Superior temporal gyrus (tissue), 1 donor: ENCODE measurements around the gene NUP107.

Experiments
- DNase-seq: peaks from one replicate; pipeline ENCODE4 v3.0.0-alpha.2; 2016; ENCODE audit errors: extremely low spot score

Gene NUP107

GRCh38 chr12:68773582-68773981 is 86.8 kb downstream of the NUP107 start:
- no peak for DNase-seq

DNA sequence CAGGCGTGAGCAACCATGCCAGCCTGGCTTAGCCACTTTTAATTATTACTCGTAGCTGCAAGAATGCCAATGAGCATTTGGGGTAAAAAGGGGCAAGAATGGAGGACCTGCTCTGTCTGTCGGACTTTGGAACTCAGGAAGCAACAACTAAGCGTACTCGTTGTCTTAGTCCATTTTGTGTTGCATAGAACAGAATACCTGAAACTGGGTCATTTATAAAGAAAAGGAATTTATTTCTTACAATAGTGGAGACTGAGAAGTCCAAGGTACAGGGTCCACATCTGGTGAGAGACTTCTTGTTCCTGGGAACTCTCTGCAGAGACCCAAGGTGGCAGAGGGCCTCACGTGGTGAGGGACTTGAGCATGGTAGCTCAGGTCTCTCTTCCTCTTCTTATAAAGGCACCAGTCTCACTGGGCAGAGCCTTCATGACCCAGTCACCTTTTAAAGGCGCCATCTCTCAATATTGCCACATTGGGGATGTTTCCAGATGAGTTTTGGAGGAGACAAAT is 88.4 kb downstream of the NUP107 start:
- no peak for DNase-seq

- DNase-seq, result no peak
These were observed 90.3 kb downstream of the NUP107 start for GRCh38 chr12:68776976-68777610.

GRCh38 chr12:68779280-68779679 is 92.5 kb downstream of the NUP107 start:
- DNase-seq, result no peak

DNA sequence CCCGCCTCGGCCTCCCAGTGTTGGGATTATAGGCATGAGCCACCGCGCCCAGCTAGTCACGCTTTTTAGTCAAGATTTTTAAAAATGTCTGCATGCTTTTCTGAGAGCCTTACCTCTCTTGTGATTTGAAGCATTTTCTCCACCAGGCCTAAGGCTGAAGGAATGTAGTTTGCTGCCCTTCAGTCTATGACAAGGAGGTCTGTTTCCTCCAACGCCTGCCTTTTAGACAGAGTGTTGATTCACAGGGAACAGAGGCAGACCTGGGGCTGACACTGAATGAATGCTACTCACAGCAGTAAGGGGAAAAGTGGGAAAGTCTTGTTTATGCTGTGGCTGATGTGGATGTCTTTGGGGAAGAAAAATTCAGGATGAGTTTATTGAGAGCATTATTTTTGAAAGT is 94.0 kb downstream of the NUP107 start:
- DNase-seq, result no peak

DNA sequence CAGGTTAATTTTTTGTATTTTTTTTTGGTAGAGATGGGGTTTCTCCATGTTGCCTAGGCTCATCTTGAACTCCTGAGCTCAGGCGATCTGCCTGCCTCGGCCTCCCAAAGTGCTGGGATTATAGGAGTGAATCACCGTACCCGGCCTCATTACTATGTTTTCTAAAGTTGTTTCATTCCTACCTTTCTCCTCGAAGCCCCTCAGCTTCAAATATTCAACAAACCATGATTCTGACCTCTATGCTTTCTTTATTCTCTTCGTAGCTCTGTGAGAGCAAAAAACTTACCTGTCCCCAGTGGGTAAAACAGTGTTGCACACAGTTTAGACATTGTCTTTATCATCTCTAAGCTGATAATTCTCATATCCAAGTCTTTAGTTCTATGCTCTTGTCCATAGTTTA is 95.0 kb downstream of the NUP107 start:
- no peak for DNase-seq

DNA sequence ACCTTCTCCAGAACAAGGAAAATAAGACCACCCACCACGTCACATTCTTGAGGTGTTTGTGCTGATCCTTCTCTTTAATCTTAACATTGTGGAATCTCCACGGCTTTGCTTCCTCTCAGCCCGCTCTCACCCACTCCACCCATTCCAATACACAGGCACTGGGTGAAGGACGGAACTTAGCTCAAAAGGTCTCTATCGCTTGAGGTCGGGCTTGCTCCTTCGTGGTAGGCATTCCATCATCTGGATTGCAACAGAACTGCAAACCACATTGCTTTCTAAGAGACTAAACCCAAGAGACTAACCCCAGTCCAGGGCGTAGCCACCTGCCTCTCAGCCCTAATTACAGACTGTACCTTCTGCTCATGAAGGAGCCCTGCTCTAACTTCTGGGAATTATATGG is 97.2 kb downstream of the NUP107 start:
- no peak for DNase-seq

GRCh38 chr12:68785358-68785757 is 98.6 kb downstream of the NUP107 start:
- no peak for DNase-seq

- DNase-seq, result no peak
These were observed 99.0 kb downstream of the NUP107 start for GRCh38 chr12:68785823-68786222.

DNA sequence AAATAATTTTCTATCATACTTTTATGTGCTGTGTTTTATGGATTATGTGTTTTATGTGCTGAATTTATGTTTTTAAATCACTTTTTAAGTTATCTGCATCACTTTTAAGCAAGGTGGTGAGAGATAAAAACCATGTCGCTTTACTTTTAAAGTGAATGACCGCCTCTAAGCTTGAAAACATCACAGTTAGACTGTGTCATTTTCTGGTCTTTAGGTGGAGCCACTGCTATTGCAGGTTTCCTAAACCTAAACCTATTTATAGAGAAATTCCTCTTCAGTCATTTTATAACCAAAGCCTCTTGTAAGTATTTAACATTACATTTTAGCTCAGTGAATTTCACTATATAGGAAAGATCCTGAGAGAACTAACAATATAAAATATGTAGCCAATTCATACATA is 100.2 kb downstream of the NUP107 start:
- DNase-seq, result no peak

DNA sequence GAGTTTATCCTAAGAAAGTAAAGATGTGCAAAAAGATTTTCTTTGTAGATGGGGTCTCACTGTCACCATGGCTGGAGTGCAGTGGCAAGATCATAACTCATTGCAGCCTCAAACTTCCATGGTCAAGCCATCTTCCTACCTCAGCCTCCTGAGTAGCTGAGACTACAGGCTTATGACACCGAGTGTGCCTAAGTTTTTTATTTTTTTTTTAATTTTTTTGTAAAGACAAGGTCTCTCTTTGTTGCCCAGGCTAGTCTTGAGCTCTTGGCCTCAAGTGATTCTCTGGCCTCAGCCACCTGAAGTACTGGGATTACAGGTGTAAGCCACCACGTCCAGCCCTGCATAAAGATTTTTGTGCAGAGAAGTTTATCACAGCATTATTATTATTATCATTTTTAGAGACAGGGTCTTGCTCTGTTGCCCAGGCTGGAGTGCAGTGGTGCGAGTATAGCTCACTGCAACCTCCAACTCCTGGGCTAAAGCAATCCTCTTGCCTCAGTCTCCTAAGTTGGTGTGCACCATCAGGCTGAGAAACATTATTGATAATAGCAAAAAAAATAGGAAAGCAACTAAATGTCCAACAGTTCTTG is 101.9 kb downstream of the NUP107 start:
- DNase-seq, result no peak

- no peak for DNase-seq
These were observed 102.5 kb downstream of the NUP107 start for GRCh38 chr12:68789144-68789878.

- no peak for DNase-seq
These were observed 103.5 kb downstream of the NUP107 start for GRCh38 chr12:68790081-68790951.

GRCh38 chr12:68790952-68791234 is 104.1 kb downstream of the NUP107 start:
- DNase-seq, result no peak

DNA sequence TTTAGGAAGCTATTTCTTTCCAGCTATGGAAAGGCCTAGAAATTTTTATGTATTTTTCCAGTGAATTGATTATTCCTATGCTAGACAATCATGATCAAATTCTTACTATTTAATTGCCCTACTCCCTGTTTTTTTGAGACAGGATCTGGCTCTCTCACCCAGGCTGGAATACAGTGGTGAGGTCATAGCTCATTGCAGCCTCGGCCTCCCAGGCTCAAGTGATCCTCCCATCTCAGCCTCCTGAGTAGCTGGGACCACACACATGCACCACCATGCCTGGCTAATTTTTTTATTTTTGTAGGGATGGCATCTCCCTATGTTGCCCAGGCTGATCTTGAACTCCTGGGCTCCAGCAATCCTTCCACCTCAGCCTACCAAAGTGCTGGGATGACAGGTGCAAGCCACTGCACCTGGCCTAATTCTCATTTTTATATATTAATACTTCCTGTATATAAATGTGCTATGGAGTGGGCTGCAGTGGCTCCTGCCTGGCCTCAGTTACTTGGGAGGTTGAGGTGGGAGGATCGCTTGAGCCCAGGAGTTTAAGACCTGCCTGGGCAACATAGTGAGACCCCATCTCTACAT is 105.2 kb downstream of the NUP107 start:
- DNase-seq, result no peak

DNA sequence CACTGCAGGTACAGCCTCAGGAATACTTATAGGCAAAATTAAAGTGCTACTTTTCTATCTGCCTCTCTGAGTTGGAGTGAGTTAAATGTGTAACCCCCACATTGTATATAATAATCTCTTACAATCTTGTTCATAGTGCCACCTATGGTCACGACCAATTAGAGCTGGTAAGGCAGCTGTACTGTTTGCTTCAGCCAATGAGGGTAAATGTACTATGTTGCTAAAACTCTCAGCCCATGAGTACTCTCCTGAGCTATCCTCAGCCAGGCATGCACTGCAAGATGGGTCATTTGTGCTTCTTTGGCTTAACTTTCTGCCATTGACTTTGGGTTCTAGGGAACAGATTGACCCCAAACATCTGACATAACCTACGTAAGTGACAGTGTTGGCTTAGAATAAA is 106.2 kb downstream of the NUP107 start:
- DNase-seq, result no peak

DNA sequence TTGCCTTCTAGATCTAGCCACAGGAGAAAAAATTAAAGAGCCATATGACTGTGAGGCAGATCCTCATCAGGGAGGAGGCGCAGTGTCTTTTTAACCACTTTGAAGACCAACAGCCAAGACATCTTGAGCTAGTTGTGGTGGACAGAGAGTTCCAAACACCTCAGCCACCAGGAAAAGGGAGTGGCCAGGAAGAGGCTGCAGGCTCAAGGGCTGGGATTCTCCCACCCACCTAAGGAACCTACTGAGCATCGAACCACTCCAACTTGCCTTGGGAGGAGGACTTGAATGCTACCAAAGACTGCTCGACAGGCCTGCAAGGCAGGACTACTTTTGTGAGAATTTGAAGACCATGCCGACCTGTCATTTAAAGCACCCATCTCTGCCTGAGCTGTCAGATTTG is 106.7 kb downstream of the NUP107 start:
- no peak for DNase-seq

DNA sequence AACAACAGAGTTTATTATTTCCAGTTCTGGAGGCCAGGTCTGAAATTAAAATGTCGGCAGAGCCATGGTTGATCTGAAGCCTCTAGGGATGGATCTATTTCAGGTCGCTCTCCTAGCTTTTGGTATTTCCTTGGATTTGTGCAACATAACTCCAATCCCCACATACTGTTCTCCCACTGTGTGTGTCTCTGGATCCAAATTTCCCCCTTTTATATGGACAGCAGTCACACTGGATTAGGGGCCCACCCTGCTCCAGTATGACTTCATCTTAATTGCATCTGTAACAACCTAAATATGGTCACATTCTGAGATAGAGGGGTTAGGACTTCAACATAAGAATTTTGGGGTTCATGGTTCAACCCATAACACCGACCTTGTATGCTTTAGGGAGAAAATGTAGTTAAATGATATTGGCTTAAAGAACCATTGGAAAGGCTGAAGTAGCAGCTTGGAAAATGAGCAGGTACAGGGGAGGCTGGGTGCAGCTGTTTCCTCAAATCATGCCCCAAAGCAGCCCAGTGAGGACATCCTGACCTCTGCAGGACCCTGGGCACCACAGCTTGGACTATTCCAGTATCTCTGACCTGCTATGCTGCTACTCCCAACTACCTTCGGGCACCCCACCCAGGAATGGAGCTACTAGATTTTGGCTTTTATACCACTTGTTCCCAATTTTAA is 107.3 kb downstream of the NUP107 start:
- DNase-seq, result no peak

DNA sequence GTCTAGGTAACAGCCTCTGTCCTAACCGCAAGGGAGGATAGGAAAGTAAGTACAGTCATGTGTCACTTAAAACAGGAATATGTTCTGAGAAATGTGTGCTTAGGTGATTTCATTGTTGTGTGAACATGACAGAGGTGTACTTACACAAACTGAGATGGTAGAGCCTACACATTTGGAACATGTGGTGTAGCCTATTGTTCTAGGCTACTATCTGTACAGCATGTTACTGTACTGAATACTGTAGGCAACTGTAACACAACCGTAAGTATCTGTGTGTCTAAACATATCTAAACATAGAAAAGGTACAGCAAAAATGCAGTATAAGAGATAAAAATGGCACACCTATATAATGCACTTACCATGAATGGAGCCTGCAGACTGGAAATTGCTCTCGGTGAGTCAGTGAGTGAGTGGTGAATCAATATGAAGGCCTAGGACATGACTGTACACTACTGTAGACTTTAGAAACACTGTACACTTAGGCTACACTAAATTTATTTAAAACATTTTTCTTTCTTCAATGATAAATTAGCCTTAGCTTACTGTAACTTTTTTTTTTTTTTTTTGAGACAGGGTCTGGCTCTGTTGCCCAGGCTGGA is 108.0 kb downstream of the NUP107 start:
- DNase-seq, result no peak
